NCI-H2081 (cell line): Measurements from ENCODE around the gene HIP1.
A peak's percentile ranks its signal among the peaks of the same experiment; 100 is the strongest.
"Not testable (repeated sequence)": the region's sequence is repeated elsewhere in the genome, so short reads cannot be mapped to it uniquely, and the experiment has no call there.

Experiments
- DNase-seq, 2 experiments: peaks; one replicate each; lab custom pipeline; 2025; lab: John Stamatoyannopoulos, UW

Gene HIP1

DNA sequence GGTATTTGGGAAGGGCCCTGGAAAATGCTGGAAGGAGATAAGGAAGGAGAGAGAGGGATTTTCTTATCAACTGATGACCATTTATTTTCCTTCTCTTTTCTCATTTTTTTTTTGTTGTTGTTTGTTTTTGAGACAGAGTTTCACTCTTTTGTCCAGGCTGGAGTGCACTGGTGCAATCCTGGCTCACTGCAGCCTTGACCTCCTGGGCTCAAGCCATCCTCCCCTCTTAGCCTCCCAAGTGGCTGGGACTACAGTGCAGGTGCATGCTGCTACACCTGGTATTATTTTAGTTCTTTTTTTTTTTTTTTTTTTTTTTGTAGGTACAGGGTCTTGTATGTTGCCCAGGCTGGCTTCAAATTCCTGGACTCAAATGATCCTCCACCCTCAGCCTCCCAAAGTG, 52.2 kb downstream of the HIP1 start:
- no peak for DNase-seq

DNA sequence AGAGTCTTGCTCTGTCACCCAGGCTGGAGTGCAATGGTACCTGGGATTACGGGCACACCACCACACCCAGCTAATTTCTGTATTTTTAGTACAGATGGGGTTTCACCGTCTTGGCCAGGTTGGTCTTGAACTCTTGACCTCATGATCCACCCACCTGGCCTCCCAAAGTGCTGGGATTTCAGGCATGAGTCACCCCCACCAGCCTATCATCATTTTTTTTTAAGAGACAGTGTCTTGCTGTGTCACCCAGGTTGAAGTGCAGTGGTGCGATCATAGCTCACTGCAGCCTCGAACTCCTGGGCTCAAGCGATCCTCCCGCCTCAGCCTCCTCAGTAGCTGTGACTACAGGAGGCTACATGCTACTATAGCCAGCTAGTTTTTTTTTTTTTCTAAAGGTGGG, 56.7 kb downstream of the HIP1 start:
- not testable (repeated sequence) for DNase-seq

DNA sequence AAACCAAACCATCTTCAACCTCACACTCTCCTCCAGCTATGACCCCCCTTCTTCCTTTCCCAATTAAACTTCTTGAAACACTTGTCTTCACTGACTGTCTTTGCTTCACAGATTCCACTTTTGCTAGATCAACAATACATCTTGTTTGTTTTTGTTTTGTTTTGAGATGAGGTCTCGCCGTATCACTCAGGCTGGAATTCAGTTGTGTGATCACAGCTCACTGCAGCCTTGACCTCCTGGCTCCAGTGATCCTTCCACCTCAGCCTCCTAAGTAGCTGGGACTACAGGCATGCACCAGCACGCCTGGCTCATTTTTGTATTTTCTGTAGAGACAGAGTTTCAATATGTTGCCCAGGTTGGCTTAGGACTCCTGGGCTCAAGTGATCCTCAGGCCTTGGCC, 59.7 kb downstream of the HIP1 start:
- DNase-seq: no peak

DNA sequence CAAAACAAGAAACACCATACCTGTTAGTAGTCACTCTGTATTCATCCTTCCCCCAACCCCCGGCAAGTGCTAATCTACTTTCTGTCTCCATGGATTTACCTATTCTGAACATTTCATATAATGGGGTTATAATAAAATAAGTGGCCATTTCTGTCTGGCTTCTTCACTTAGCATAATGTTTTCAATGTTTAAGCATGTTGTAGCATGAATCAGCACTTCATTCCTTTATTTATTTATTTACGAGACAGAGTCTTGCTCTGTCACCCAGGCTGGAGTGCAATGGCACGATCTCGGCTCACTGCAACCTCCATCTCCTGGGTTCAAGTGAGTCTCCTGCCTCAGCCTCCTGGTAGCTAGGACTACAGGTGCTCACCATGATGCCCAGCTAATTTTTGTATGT, 69.2 kb downstream of the HIP1 start:
- no peak for DNase-seq

DNA sequence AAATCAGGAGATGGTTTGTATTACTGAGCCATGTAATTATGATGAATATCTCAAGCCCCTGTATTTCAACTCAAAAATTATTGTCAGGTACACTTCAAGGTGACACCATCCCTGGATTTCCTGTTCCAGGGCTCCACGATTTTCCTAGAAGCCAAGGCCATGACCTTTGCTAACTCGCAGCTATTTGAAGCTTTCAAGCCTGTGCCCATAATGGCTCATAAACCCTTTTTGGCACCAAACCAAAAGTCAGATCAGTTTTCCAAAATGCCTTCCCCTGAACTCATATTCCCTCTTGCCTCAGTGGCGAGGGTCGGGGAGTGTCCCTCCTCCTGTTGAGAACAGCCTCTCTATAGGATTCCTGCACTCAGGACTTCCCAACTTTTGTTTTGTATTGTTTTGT, 70.8 kb downstream of the HIP1 start:
- no peak for DNase-seq

DNA sequence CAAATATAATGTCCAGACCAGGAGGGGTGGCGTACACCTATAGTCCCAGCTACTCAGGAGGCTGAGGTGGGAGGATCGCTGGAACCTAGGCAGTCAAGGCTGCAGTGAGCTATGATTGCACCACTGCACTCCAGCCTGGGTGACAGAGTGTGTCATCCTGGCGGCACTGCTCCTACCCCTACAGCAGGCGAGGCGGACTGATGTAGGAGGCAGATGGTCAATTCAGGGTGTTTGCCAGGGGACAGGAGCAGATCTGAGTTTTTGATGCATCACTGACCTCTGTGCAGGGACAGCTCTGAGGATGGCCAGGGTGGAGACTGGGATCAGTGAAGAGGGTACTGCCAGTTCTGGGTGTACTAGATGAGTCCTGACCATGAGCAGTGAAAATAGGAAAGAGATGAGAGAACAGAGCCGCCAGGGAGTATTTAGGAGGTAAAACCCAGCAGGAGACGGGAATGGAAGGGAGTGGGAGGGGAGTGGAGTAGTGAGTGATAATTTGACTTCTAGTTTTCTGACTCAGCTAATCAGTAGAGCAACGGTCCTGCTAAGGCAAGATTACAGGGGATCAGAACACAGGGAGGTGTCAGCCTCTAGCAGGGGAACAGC, 75.3 kb downstream of the HIP1 start:
- no peak for DNase-seq

DNA sequence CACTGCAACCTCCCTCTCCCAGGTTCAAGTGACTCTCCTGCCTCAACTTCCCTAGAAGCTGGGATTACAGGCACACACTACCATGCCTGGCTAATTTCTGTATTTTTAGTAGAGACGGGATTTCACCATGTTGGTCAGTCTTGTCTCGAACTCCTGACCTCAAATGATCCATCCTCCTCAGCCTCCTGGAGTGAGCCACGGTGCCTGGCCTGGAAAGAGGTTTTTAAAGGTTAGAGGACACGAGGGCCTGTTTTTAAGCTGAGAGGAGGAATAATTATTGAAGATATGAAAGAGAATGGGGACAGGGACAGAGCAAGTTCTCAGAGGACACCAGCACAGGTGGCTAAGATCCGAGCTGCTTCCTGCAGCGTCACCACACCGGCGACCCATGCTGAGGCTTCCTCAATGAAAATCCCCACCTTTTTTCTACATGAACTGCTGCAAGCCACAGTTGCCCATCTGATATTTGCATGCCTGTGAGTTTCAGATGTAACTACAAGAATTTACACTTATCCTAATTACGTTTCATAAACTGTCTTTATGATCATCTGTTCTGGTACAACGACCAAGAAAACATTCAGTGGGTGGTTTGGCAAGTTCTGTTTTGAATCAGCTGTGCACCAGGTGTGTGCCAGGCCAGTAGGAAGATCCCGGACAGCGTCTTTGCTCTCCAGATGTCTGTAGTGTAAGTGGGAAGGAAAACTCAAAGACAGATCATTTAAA, 76.0 kb downstream of the HIP1 start:
- DNase-seq: no peak

DNA sequence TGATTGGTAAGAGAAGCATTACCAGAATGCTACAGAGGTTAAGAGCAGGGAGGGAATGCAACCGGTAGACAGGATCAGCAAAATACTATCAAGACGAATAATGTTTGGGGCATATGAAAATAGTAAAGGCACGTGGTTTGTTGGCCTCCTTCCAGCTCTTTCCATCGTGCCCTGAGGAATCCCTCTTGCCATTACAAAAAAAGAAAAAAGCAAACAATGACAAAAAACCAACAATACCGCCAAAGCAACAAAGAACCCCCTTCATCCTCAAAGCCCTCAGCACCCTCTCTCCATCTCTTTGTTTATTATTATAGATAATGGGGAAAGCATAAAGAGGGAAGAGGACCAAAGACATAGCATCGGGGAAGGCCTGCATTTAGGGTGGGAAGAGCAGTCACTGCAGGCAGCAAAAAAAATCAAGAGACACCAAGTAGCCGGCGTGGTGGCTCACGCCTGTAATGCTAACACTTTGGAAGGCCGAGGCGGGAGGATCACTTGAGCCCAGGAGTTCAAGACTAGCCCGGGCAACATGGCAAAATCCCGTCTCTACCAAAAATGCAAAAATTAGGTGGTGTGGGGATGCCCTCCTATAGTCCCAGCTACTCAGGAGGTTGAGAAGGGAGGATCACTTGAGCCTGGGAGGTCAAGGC, 78.0 kb downstream of the HIP1 start:
- DNase-seq: peak in 1 of 2 experiments; percentile 15

DNA sequence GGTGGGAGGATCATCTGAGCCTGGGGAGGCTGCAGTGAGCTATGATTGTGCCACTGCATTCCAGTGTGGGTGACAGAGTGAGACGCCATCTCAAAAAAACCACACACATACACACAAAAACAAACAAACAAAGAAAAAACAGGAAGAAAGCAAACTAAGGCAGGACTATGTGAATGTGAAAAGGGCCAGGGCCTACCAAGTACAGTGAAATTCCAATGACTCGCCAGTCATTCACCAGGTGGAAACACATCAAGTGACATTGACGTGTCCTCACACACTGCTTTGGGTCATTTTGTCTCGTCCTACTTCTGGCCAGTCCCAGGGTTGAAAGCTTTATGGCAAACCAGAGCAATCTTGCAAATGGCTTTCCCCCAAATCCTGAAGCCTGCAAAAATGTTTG, 79.9 kb downstream of the HIP1 start:
- no peak for DNase-seq

DNA sequence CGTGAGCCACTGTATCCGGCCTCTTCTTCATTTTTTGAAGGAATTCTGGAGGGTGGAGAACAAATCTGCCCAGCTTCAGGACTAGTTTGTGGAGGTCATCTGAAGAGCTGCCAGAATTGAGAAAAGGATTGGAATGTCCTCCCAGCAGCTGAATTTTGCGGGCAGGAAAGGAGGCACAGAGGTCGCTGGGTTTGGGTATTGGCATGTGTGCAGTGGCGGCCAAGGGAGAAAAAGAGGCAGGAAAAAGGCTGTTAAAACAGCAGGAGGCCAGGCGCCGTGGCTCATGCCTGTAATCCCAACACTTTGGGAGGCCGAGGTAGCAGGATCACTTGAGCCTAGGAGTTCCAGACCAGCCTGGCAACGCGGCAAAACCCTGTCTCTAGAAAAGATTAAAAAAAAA, 80.4 kb downstream of the HIP1 start:
- DNase-seq: no peak

DNA sequence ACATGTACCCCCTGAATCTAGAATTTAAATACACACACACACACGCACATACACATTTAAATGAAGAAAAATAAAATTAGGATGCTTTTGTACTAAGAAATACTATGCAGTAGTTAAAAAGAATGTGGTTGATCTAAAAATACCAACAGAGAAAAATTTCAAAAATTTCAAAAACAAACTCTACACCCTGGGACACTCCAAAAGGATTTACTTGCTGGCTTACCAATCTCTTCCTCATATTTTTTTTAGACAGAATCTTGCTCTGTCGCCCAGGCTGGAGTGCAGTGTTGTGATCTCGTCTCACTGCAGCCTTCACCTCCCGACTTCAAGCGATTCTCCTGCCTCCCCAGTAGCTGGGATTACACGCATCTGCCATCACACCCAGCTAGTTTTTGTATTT, 80.9 kb downstream of the HIP1 start:
- no peak for DNase-seq

DNA sequence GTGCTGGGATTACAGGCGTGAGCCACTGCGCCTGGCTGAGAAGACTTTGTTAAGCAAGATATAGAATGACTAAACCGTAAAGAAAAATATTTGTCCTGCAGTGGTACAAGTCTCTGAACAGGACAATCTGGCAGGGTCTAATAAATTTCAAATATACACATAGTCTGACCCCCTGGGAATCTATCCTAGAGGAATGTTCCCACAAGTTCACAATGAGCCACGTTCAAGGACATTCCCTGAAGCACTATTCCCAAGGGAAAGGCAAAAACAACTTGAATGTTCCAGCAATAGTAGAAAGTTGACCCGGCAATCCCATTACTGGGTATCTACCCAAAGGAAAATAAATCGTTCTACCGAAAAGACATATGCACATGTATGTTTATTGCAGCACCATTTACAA, 82.0 kb downstream of the HIP1 start:
- DNase-seq: no peak

DNA sequence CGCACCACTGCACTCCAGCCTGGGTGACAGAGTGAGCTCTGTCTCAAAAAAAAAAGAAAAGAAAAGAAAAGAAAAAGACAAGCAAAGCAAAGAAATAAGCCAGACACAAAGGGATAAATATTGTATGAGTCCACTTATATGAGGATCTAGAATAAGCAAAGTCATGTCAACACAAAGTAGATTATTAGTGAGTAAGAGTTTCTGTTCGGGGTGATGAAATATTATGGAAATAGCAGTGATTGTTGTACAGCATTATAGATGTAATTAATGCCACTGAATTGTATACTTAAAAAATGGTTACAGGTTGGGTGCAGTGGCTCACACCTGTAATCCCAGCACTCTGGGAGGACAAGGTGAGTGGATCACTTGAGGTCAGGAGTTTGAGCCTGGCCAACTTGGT, 83.2 kb downstream of the HIP1 start:
- no peak for DNase-seq

DNA sequence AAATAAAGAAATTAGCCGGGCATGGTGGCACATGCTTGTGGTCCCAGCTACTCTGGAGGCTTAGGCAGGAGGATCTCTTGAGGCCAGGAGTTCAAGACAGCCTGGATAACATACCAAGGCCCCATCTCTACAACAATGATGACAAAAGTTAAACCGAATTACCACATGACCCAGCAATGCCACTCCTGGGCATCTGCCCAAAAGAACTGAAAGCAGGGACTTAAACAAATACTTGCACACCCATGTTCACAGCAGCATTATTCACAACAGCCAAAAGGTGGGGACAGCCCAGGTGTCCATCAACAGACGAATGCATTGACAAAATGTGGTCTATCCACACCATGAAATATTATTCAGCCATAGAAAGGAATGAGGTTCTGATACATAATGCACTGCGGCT, 83.9 kb downstream of the HIP1 start:
- DNase-seq: no peak

DNA sequence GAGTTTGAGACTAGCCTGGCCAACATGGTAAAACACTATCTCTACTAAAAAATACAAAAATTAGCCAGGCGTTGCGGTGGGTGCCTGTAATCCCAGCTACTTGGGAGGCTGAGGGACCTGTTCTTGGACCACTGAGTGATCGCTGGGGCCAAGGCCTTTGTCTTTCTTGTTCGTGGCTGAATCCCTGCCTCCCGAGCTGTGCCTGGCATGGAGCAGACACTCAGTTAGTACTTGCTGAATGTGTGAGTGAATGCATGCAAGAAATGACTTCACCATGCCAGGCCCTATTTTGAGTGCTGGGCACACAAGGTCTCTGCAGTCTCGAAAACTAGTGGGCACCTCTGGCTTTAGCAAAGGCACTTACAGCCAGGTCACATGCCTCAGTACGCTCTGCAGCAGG, 85.1 kb downstream of the HIP1 start:
- DNase-seq: no peak

DNA sequence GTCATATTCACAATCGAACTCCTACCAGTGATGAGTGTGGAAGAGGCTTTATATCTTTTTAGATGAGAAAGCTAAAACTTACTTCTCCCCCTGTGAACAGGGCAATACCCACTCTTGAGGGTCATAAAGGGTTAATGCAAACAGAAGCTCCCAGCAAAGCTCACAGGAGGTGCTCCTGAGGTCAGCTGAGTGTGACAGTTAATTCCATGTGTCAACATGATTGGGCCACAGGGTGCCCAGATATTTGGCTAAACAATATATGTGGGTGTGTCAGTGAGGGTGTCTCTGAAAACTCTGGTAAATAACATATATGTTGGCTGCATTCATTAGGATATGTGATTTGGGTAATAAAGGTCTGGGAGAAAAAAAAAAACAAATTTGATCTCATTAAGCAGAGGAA, 86.0 kb downstream of the HIP1 start:
- DNase-seq: peak in 1 of 2 experiments; percentile 58

DNA sequence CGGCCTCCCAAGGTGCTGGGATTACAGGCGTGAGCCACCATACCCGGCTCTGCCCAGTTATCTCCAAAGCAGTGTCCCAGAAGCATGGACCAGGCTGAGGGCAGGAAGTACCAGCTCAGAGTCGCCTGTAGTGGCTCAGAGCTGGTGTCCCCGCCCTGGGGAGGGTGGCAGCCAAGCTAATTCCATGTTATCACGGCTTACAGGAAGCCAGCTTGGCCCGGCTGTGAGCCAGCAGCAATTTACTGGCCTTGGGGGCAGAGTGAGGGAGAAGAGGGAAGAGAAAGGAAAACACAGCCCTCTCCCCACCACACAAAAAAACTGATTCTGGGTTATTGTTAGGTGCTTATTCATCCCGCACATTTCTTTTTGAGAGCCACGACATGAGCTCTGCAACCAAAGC, 88.1 kb downstream of the HIP1 start:
- peak; percentile 60 to 83 for DNase-seq

DNA sequence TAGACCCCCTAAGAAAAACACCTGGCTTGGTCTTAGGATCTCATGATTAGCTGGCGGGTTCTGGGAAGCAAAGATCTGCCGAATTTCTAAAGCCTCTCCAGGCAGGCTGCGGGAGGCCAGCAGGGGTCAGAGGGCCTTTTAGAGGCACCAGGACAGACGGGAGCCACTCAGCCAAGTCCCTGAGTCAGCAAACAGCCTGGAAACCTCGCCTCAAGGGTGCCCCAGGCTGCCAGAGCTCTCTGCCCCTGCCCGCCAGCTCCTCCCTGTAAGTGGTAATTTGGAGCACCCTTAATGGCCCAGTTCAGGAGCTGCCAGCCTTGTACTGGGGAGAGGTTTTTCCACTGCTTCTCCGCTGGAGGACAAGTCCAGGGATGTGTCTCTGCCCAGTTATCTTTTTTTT, 88.7 kb downstream of the HIP1 start:
- DNase-seq: no peak

DNA sequence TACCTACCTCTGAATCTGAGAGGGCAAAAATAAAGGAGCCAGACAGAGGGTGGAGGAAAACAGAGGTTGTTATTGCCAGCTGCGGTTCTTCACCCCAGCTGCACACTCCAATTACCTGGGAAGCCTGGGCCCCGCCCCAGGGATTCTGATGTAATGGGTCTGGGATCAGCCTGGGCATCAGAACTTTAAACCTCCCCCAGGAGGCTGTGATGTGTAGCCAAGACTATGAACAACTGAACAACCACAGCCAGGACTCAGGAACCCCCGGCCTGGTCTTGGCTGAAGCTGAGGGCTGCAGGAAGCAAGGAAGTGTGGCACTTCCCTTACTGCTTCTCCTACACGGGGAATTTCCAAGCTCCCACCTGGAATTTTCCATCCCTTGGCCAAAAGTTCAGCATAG, 89.3 kb downstream of the HIP1 start:
- peak in 1 of 2 experiments; percentile 55 for DNase-seq

DNA sequence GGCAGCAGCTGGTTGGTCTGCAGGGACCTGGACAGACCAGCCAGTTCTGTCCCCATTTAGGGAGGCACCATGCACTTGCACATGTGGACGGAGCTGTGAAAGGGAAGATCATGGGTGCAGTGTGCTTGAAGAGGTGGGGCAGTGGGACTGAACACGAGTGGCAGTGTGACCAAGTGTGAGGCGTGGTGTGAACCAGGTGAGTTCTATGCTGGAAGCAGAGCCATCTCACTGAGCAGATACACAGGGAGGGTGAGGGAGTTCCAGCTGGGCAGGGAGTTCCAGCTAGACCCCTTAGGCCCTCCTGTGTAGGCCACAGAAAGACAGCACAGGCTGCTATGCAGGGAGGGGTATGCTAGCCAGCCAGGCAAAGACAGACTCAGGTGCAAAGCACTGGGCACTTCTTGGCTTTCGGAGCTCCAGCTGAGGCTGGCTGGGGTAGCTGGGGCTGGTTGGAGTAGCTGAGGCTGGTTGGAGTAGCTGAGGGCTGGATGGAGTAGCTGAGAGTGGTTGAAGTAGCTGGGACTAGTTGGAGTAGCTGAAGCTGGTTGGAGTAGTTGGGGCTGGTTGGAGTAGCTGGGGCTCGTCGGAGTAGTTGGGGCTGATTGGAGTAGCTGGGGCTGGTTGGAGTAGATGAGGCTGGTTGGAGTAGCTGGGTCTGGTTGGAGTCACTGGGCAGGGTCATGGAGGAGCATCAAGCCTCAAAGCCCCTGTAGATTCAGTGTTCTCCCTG, 90.9 kb downstream of the HIP1 start:
- no peak for DNase-seq

DNA sequence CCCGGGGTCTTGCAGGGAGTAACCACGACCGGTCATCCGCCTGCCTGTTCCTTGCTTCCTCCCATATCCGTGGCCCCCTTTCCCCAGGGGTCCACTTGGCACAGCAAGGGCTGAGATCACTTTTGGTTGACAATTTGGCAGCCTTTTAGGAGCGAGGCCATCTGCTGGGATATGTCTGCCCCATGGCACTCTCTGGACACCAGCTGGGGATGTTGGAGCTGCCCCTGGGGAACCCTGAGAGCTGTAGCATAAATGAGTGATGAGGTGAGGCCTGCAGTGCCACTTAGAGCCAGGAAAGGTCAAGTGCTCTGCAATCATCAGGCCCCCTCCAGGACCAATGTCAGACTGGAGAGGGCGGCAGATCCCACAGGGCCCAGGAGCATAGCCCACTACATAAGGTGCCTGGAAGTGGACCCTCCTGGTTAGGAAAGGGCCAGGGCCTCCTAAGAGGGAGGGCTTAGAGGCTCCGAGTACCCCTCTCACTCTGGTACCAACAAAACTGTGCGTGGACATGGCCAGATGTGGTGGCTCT, 92.1 kb downstream of the HIP1 start:
- no peak for DNase-seq

DNA sequence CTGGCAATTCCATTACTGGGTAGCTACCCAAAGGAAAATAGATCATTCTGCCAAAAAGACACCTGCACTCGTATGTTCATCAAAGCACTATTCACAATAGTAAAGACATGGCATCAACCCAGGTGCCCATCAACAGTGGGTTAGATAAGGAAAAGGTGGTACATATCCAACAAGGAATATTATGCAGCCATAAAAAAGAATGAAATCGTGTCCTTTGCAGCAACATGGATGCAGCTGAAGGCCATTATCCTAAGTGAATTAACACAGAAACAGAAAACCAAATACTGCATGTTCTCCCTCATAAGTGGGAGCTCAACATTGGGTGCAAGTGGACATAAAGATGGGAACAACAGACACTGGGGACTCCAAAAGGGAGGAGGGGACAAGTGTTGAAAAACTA, 93.2 kb downstream of the HIP1 start:
- no peak for DNase-seq

DNA sequence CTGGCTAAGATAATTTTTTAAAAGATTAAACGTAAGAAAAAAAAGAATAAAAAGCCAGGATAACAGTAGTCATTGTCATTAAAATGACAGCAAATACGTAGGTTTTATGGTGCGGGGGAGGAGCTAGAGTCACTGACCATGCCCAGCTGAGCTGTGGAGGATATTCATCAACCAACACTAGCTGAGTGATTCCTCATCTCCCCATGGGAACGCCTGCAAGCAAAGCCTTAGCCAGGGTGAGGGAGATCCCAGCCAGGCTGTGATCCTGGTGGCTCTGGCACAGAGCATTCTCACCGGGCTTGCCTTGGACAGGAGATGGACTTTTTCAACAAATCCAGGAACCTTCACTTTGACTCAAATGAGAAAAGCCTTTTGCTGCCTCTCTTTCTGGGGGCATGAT, 94.2 kb downstream of the HIP1 start:
- no peak for DNase-seq
